ENCODE measurements around the gene GTSF1L. TPM values are rescaled to one million over a fixed set of nuclear protein-coding genes. Genes with fewer than 3 reads are reported as not detected.

The GTSF1L gene
- total and polyA plus RNA-seq, 2 experiments from 2014 or later: not detected

- TF ChIP-seq EZH2 (IDR thresholded peaks at IDR 0.05; ENCODE audit: insufficient read depth, poor library complexity, severe bottlenecking) (no peak), EZH2phosphoT487 (IDR thresholded peaks at IDR 0.05; ENCODE audit: insufficient read depth, low read depth) (no peak)
- H3K9me2 ChIP-seq (ENCODE audit: insufficient read depth): no peaks in the 10 kb centered on the region
- no peak for DNase-seq
- H3F3A ChIP-seq (ENCODE audit: insufficient read depth): no peaks in the 10 kb centered on the region
- in situ Hi-C loops (cut with MboI): no loop called here
- H2AFZ ChIP-seq: no peak overlapping the region
- H4K20me1 ChIP-seq (ENCODE audit: insufficient read depth): no peaks in the 10 kb centered on the region
- no peak overlapping the region for H3K4me3 ChIP-seq
- no peaks in the 10 kb centered on the region for H3K79me2 ChIP-seq (ENCODE audit: insufficient read depth)
- WGBS, 2 experiments (ENCODE audit: low coverage in 1 of 2, low lambda C conversion rate in 2 of 2, missing lambda C conversion rate in 2 of 2): 82 to 83% methylated on average over 7 of the region's 7 CpGs
- no peaks in the 10 kb centered on the region for H3K4me1 ChIP-seq (ENCODE audit: insufficient read depth)
- no peak overlapping the region for H3K9ac ChIP-seq
- H3K9me3 ChIP-seq (ENCODE audit: low read depth): no peaks in the 10 kb centered on the region
- no peaks in the 10 kb centered on the region for H3K36me3 ChIP-seq (ENCODE audit: low read depth)
- H3K27me3 ChIP-seq (replicated peaks; ENCODE audit: insufficient read depth): no peaks in the 10 kb centered on the region; the same call in 1 of the 2 replicates
- H3K4me2 ChIP-seq (ENCODE audit: unreplicated experiment): no peak overlapping the region
- H3K27ac ChIP-seq: no peak overlapping the region
These were observed 11.1 kb upstream of the GTSF1L start for GRCh38 chr20:43737925-43738324.

DNA sequence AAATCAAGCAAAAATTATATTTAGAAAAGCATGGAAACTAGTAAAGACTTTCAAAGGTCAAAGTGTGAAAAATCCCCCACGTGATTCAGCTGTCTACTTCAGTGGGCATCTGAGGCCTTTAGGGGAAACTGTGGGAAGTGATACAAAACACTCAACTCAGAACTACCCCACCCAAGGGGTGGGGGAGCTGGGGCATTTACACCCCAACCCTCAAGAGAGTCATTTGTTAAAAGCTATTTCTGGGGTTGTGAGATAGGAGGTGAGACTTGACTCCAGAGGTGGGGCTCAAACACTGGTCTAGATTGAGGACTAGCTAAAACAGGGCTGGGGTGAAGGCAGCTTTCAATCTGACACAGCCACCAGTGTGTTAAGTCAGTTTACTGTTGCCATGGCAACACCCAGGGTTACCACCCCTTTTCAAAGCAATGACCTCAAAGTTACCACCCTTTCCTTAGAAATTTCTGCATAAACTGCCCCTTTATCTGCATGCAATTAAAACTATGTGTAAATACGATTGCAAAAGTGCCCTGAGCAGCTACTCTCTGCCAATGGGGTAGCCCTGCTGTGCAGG lies 9.9 kb upstream of the GTSF1L start:
- no peaks in the 10 kb centered on the region; the same call in 1 of the 2 replicates for H3K27me3 ChIP-seq (replicated peaks; ENCODE audit: insufficient read depth)
- H3K36me3 ChIP-seq (ENCODE audit: low read depth): no peaks in the 10 kb centered on the region
- WGBS, 2 experiments (ENCODE audit: low coverage in 1 of 2, low lambda C conversion rate in 2 of 2, missing lambda C conversion rate in 2 of 2): 10 to 17% methylated on average over 2 of the region's 2 CpGs
- no peaks in the 10 kb centered on the region for H3K9me2 ChIP-seq (ENCODE audit: insufficient read depth)
- H3K4me1 ChIP-seq (ENCODE audit: insufficient read depth): no peaks in the 10 kb centered on the region
- H3K27ac ChIP-seq: no peak overlapping the region
- no peak overlapping the region for H3K9ac ChIP-seq
- no peaks in the 10 kb centered on the region for H4K20me1 ChIP-seq (ENCODE audit: insufficient read depth)
- H3K4me3 ChIP-seq: no peak overlapping the region
- H3K4me2 ChIP-seq (ENCODE audit: unreplicated experiment): no peak overlapping the region
- DNase-seq: no peak
- no peak for TF ChIP-seq EZH2 (IDR thresholded peaks at IDR 0.05; ENCODE audit: insufficient read depth, poor library complexity, severe bottlenecking)
- TF ChIP-seq EZH2phosphoT487 (IDR thresholded peaks at IDR 0.05; ENCODE audit: insufficient read depth, low read depth): no peak
- no peaks in the 10 kb centered on the region for H3K9me3 ChIP-seq (ENCODE audit: low read depth)
- no peaks in the 10 kb centered on the region for H3F3A ChIP-seq (ENCODE audit: insufficient read depth)
- H3K79me2 ChIP-seq (ENCODE audit: insufficient read depth): no peaks in the 10 kb centered on the region
- in situ Hi-C loops (cut with MboI): no loop called here
- no peak overlapping the region for H2AFZ ChIP-seq

DNA sequence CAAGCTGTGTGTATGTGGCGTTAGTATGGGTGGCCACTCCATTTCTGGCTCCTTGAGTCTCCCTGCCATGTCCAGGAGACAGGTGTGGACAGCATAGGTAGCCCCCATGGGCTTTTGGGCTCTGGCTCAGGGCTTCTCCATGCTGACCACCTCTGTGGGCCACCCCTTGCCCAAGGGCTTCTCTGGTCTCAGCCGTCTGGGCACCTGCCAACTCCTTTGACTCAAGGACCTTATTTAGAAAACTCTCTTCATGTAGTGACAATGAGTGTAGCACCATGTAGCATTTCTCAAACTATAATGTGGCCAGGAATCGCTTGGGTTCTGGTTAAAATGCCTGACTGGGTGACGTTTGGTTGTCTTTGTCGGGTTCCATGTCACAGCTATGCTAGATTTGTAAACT lies 5.1 kb upstream of the GTSF1L start:
- no peaks in the 10 kb centered on the region for H3K79me2 ChIP-seq (ENCODE audit: insufficient read depth)
- no peak for TF ChIP-seq EZH2 (IDR thresholded peaks at IDR 0.05; ENCODE audit: insufficient read depth, poor library complexity, severe bottlenecking)
- no peak for TF ChIP-seq EZH2phosphoT487 (IDR thresholded peaks at IDR 0.05; ENCODE audit: insufficient read depth, low read depth)
- no peak overlapping the region for H3K27ac ChIP-seq
- H3K4me2 ChIP-seq (ENCODE audit: unreplicated experiment): no peak overlapping the region
- H2AFZ ChIP-seq: no peak overlapping the region
- H3K4me1 ChIP-seq (ENCODE audit: insufficient read depth): 0 out of 2 replicates have a peak, but pooled peaks cover 4% of the 10 kb centered on the region
- in situ Hi-C loops (cut with MboI): no loop called here
- H4K20me1 ChIP-seq (ENCODE audit: insufficient read depth): no peaks in the 10 kb centered on the region
- DNase-seq: no peak
- H3K9me2 ChIP-seq (ENCODE audit: insufficient read depth): no peaks in the 10 kb centered on the region
- H3K9ac ChIP-seq: no peak overlapping the region
- no peaks in the 10 kb centered on the region for H3K36me3 ChIP-seq (ENCODE audit: low read depth)
- no peaks in the 10 kb centered on the region for H3K9me3 ChIP-seq (ENCODE audit: low read depth)
- H3K27me3 ChIP-seq (replicated peaks; ENCODE audit: insufficient read depth): no peaks in the 10 kb centered on the region; the same call in 1 of the 2 replicates
- no peaks in the 10 kb centered on the region for H3F3A ChIP-seq (ENCODE audit: insufficient read depth)
- no peak overlapping the region for H3K4me3 ChIP-seq
- WGBS, 2 experiments (ENCODE audit: low coverage in 1 of 2, low lambda C conversion rate in 2 of 2, missing lambda C conversion rate in 2 of 2): 63 to 64% methylated on average over 5 of the region's 5 CpGs

DNA sequence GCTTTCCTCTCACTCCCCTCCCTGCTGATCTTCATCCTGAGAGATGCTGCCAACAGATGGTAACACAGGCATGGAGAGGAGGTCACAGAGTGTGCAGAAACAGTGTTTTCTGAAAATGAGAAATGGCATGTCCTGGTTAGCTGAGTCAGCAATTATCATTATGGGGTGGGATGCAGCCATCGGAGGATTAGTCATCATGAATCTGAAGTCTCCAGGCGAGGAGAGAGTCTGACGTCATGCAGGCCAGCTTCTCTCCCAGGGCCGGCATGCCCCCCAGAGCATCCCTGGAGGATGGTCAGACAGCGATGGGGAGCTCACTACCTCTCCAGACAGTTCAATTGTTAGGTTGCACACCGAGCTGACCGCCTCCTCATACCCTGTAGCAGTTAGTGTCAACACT lies 4.7 kb upstream of the GTSF1L start:
- Histone ChIP-seq H3K79me2 (ENCODE audit: insufficient read depth) (no peaks in the 10 kb centered on the region), H3K4me3 (no peak overlapping the region), H2AFZ (no peak overlapping the region), H3K9me3 (ENCODE audit: low read depth) (no peaks in the 10 kb centered on the region), H3K9ac (no peak overlapping the region), H3K27me3 (replicated peaks; ENCODE audit: insufficient read depth) (no peaks in the 10 kb centered on the region; the same call in 1 of the 2 replicates), H4K20me1 (ENCODE audit: insufficient read depth) (no peaks in the 10 kb centered on the region), H3K9me2 (ENCODE audit: insufficient read depth) (no peaks in the 10 kb centered on the region), H3F3A (ENCODE audit: insufficient read depth) (peaks cover 3% of the 10 kb centered on the region; the same call in 1 of the 2 replicates), H3K4me1 (ENCODE audit: insufficient read depth) (0 out of 2 replicates have a peak, but pooled peaks cover 4% of the 10 kb centered on the region), H3K36me3 (ENCODE audit: low read depth) (no peaks in the 10 kb centered on the region), H3K4me2 (ENCODE audit: unreplicated experiment) (no peak overlapping the region), H3K27ac (no peak overlapping the region)
- DNase-seq: peak; percentile 72
- WGBS, 2 experiments (ENCODE audit: low coverage in 1 of 2, low lambda C conversion rate in 2 of 2, missing lambda C conversion rate in 2 of 2): 32 to 34% methylated on average over 7 of the region's 7 CpGs
- no peak for TF ChIP-seq EZH2phosphoT487 (IDR thresholded peaks at IDR 0.05; ENCODE audit: insufficient read depth, low read depth)
- TF ChIP-seq EZH2 (IDR thresholded peaks at IDR 0.05; ENCODE audit: insufficient read depth, poor library complexity, severe bottlenecking): no peak
- in situ Hi-C loops (cut with MboI): no loop called here

Data from GM23248 (cell line).